ENCODE data around the gene NTM. TPM values are rescaled to one million over a fixed set of nuclear protein-coding genes. Genes with fewer than 3 reads are reported as not detected.

NTM gene
- total RNA-seq, 1 experiment from 2014 or later: not detected

- H3K27me3 ChIP-seq (ENCODE audit: insufficient read depth, low read length): no peaks in the 10 kb centered on the region
- H3K4me2 ChIP-seq (ENCODE audit: low read length): no peak overlapping the region
- H2AFZ ChIP-seq (ENCODE audit: low read depth, low read length, poor library complexity, severe bottlenecking): no peak overlapping the region
- RAD21 ChIA-PET (ENCODE audit: low non-redundant PET in 1 of 2, low total read pairs in 2 of 2, uncharacterized antibody in 2 of 2, unreplicated experiment in 2 of 2): no interaction called here
- H4K20me1 ChIP-seq (ENCODE audit: insufficient read depth): no peaks in the 10 kb centered on the region
- BruUV-seq (replicated peaks): no TSS peak
- DNase-seq (ENCODE audit: low read depth, low spot score) (no peak), ATAC-seq (no peak)
- no peaks in the 10 kb centered on the region for H3K36me3 ChIP-seq (ENCODE audit: control insufficient read depth in 1 of 2, insufficient read depth in 2 of 2, low read length in 2 of 2)
- no peak overlapping the region for H3K9ac ChIP-seq (ENCODE audit: low read length)
- POLR2A ChIA-PET: no interaction called here
- H3K4me1 ChIP-seq (ENCODE audit: control insufficient read depth in 1 of 2, insufficient read depth in 2 of 2, low read length in 2 of 2): no peaks in the 10 kb centered on the region
- H3K27ac ChIP-seq (ENCODE audit: low read depth, low read length): no peak overlapping the region
- H3K4me3 ChIP-seq (replicated peaks in 1 of 2; ENCODE audit: low read depth in 1 of 2, low read length in 2 of 2): no peak overlapping the region
- CTCF ChIA-PET: no interaction called here
- intact Hi-C loops (cut with micrococcal nuclease): no loop called here
- no peak for TF ChIP-seq EZH2phosphoT487 (IDR thresholded peaks at IDR 0.05; ENCODE audit: borderline replicate concordance)
- no peak for TF ChIP-seq RAD21 (IDR thresholded peaks at IDR 0.05; ENCODE audit: low read depth)
- TF ChIP-seq SRF (IDR thresholded peaks at IDR 0.05; ENCODE audit: low read depth): no peak
- no peak for TF ChIP-seq ZNF274 (IDR thresholded peaks at IDR 0.05; ENCODE audit: low read depth, low read length)
- no peak for TF ChIP-seq ZBTB33 (IDR thresholded peaks at IDR 0.05; ENCODE audit: extremely low read depth, insufficient replicate concordance, low read length)
- TF ChIP-seq POLR2A (IDR thresholded peaks at IDR 0.05; ENCODE audit: borderline replicate concordance, extremely low read depth, insufficient read depth, insufficient read length): no peak
- TF ChIP-seq YY1 (IDR thresholded peaks at IDR 0.05; ENCODE audit: extremely low read depth, insufficient replicate concordance, low read depth, low read length): no peak
- TF ChIP-seq CTCF (IDR thresholded peaks at IDR 0.05 in 2 of 3, conservative IDR thresholded peaks at IDR 0.05 in 1 of 3; ENCODE audit: borderline replicate concordance in 1 of 3, insufficient read depth in 1 of 3, low read depth in 2 of 3, low read length in 2 of 3): no peak
- no peak for TF ChIP-seq EGR1 (IDR thresholded peaks at IDR 0.05; ENCODE audit: low read depth)
- no peak for TF ChIP-seq REST (IDR thresholded peaks at IDR 0.05; ENCODE audit: low read depth)
- no peak for TF ChIP-seq MAX (IDR thresholded peaks at IDR 0.05)
- no peak for TF ChIP-seq EZH2 (IDR thresholded peaks at IDR 0.05)
- no peak for TF ChIP-seq SP1 (IDR thresholded peaks at IDR 0.05; ENCODE audit: low read depth)
- TF ChIP-seq TCF7L2 (IDR thresholded peaks at IDR 0.05; ENCODE audit: borderline replicate concordance, extremely low read depth, insufficient read depth, insufficient read length): no peak
- no peaks in the 10 kb centered on the region for H3K9me2 ChIP-seq (ENCODE audit: insufficient read depth)
- no peaks in the 10 kb centered on the region; a peak in 2 of 4 replicates for H3K9me3 ChIP-seq (ENCODE audit: control insufficient read depth in 1 of 2, insufficient read depth in 1 of 2, low read depth in 1 of 2, low read length in 2 of 2)
- no peaks in the 10 kb centered on the region for H3K79me2 ChIP-seq (ENCODE audit: insufficient read depth, low read length)
Measured at GRCh38 chr11:131598305-131598704, 227.9 kb downstream of the NTM start.

All from HCT116 (cell line).